Keratinocyte (primary cell): ENCODE data around the gene STRN.

Experiments
- EZH2 ChIP-seq: IDR thresholded peaks from one replicate; pipeline ENCODE4 v1.6.1; 2012; ENCODE audit warnings: inconsistent platforms, mild to moderate bottlenecking, low read length, moderate library complexity
- TF ChIP-seq, protein P1 (sequence below), 3 experiments: IDR thresholded peaks in 1 of 3; conservative IDR thresholded peaks in 1 of 3; optimal IDR thresholded peaks in 1 of 3; 2 replicates in 2 of 3; 3 replicates in 1 of 3; pipeline versions ENCODE3 to v1.5.1; 2011; ENCODE audit warnings: low read length in 3 of 3, mild to moderate bottlenecking in 3 of 3, moderate library complexity in 2 of 3, control low read depth in 1 of 3, inconsistent platforms in 1 of 3; ENCODE audit not compliant: insufficient read depth in 2 of 3; ENCODE audit errors: extremely low read depth in 1 of 3

DNA sequence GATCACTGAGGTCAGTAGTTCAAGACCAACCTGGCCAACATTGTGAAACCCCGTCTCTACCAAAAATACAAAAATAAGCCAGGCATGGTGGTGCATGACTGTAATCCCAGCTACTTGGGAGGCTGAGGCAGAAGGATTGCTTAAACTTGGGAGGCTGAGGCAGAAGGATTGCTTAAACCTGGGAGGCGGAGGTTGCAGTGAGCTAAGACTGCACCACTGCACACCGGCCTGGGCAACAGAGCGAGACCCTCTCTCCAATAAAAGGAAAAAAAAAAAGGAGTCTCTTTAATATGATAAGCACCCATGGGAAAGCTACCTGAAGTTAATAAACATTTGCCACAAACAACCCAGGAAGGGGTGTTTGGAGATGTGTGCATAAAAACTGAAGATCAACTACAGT, 2.6 kb downstream of the STRN start:
- TF ChIP-seq, protein P1, sequence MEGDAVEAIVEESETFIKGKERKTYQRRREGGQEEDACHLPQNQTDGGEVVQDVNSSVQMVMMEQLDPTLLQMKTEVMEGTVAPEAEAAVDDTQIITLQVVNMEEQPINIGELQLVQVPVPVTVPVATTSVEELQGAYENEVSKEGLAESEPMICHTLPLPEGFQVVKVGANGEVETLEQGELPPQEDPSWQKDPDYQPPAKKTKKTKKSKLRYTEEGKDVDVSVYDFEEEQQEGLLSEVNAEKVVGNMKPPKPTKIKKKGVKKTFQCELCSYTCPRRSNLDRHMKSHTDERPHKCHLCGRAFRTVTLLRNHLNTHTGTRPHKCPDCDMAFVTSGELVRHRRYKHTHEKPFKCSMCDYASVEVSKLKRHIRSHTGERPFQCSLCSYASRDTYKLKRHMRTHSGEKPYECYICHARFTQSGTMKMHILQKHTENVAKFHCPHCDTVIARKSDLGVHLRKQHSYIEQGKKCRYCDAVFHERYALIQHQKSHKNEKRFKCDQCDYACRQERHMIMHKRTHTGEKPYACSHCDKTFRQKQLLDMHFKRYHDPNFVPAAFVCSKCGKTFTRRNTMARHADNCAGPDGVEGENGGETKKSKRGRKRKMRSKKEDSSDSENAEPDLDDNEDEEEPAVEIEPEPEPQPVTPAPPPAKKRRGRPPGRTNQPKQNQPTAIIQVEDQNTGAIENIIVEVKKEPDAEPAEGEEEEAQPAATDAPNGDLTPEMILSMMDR (optimal IDR thresholded peaks at IDR 0.05 in 1 of 3, IDR thresholded peaks at IDR 0.05 in 1 of 3, conservative IDR thresholded peaks at IDR 0.05 in 1 of 3; ENCODE audit: extremely low read depth in 1 of 3, insufficient read depth in 2 of 3, low read length in 3 of 3), result no peak
- no peak for TF ChIP-seq EZH2
